Measurements from ENCODE around the gene HLA-A. TPM values are rescaled to one million over a fixed set of nuclear protein-coding genes. Genes with fewer than 3 reads are reported as not detected.
A peak's percentile ranks its signal among the peaks of the same experiment; 100 is the strongest.

Gene HLA-A
- total and polyA plus RNA-seq, 9 of the 15 experiments (the other 6 are each of a cell fraction or from before 2014, with no cell fraction given): 0.46 to 3.3 TPM; not detected in 7

DNA sequence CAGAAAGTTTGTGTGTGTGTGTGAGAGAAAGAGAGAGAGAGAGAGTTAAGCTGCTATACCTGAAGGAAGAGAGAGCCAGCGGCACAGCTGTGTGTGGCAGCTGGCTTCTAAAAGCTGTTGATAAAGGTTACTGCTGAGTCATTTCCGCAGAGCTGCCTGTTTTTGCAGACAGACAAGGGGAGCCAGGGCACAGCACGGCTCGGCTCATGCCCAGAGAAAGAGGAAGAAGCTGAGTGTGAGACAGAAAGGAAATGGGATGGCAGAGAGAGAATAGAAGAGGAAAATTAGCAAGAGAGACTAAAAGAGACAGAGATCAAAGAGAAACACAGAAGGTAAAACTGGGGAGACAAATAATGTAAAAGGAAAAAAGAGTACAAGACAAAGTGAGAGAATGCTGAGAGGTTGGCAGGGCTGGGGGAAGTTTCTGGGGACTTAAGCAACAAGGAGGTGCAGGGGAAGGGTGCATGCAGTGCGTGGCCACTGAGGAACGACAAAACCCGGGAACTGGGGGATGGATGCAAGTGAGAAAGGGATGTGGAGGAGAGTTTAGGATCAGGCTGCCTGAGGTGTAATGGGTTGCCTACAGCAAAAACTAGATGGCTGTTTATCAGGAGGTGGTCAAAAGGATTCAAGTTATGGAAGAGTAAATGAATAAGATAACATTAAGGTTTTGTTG, 22.7 kb downstream of the HLA-A start (continued):
- TF ChIP-seq ZNF354B (CRISPR knock-in tag; IDR thresholded peaks at IDR 0.05) (no peak), ZNF699 (CRISPR knock-in tag; IDR thresholded peaks at IDR 0.05; ENCODE audit: insufficient replicate concordance) (no peak), MCM7 (IDR thresholded peaks at IDR 0.05) (no peak; a peak in 1 of 4 replicates), TOE1 (IDR thresholded peaks at IDR 0.05; ENCODE audit: borderline replicate concordance) (peak; percentile 85), TOE1 (CRISPR knock-in tag; IDR thresholded peaks at IDR 0.05; ENCODE audit: borderline replicate concordance, low read depth) (no peak), ZNF696 (CRISPR knock-in tag; conservative IDR thresholded peaks at IDR 0.05) (no peak), ZNF23 (CRISPR knock-in tag; IDR thresholded peaks at IDR 0.05) (no peak), ZNF184 (CRISPR knock-in tag; IDR thresholded peaks at IDR 0.05) (no peak), POLR2H (tag; IDR thresholded peaks at IDR 0.05; ENCODE audit: low read depth) (peak; percentile 88), STAT5B (CRISPR knock-in tag; IDR thresholded peaks at IDR 0.05) (no peak)
- TF ChIP-seq, protein P1, sequence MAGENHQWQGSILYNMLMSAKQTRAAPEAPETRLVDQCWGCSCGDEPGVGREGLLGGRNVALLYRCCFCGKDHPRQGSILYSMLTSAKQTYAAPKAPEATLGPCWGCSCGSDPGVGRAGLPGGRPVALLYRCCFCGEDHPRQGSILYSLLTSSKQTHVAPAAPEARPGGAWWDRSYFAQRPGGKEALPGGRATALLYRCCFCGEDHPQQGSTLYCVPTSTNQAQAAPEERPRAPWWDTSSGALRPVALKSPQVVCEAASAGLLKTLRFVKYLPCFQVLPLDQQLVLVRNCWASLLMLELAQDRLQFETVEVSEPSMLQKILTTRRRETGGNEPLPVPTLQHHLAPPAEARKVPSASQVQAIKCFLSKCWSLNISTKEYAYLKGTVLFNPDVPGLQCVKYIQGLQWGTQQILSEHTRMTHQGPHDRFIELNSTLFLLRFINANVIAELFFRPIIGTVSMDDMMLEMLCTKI (IDR thresholded peaks at IDR 0.05; ENCODE audit: partially characterized antibody): no peak
- TF ChIP-seq, protein P2, sequence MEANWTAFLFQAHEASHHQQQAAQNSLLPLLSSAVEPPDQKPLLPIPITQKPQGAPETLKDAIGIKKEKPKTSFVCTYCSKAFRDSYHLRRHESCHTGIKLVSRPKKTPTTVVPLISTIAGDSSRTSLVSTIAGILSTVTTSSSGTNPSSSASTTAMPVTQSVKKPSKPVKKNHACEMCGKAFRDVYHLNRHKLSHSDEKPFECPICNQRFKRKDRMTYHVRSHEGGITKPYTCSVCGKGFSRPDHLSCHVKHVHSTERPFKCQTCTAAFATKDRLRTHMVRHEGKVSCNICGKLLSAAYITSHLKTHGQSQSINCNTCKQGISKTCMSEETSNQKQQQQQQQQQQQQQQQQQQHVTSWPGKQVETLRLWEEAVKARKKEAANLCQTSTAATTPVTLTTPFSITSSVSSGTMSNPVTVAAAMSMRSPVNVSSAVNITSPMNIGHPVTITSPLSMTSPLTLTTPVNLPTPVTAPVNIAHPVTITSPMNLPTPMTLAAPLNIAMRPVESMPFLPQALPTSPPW (CRISPR knock-in tag; IDR thresholded peaks at IDR 0.05): peak; percentile 59
- TF ChIP-seq, protein P3, sequence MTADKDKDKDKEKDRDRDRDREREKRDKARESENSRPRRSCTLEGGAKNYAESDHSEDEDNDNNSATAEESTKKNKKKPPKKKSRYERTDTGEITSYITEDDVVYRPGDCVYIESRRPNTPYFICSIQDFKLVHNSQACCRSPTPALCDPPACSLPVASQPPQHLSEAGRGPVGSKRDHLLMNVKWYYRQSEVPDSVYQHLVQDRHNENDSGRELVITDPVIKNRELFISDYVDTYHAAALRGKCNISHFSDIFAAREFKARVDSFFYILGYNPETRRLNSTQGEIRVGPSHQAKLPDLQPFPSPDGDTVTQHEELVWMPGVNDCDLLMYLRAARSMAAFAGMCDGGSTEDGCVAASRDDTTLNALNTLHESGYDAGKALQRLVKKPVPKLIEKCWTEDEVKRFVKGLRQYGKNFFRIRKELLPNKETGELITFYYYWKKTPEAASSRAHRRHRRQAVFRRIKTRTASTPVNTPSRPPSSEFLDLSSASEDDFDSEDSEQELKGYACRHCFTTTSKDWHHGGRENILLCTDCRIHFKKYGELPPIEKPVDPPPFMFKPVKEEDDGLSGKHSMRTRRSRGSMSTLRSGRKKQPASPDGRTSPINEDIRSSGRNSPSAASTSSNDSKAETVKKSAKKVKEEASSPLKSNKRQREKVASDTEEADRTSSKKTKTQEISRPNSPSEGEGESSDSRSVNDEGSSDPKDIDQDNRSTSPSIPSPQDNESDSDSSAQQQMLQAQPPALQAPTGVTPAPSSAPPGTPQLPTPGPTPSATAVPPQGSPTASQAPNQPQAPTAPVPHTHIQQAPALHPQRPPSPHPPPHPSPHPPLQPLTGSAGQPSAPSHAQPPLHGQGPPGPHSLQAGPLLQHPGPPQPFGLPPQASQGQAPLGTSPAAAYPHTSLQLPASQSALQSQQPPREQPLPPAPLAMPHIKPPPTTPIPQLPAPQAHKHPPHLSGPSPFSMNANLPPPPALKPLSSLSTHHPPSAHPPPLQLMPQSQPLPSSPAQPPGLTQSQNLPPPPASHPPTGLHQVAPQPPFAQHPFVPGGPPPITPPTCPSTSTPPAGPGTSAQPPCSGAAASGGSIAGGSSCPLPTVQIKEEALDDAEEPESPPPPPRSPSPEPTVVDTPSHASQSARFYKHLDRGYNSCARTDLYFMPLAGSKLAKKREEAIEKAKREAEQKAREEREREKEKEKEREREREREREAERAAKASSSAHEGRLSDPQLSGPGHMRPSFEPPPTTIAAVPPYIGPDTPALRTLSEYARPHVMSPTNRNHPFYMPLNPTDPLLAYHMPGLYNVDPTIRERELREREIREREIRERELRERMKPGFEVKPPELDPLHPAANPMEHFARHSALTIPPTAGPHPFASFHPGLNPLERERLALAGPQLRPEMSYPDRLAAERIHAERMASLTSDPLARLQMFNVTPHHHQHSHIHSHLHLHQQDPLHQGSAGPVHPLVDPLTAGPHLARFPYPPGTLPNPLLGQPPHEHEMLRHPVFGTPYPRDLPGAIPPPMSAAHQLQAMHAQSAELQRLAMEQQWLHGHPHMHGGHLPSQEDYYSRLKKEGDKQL (CRISPR knock-in tag; IDR thresholded peaks at IDR 0.05; ENCODE audit: borderline replicate concordance): peak; percentile 73; the same call in 1 of the 2 replicates
- TF ChIP-seq, protein P4, sequence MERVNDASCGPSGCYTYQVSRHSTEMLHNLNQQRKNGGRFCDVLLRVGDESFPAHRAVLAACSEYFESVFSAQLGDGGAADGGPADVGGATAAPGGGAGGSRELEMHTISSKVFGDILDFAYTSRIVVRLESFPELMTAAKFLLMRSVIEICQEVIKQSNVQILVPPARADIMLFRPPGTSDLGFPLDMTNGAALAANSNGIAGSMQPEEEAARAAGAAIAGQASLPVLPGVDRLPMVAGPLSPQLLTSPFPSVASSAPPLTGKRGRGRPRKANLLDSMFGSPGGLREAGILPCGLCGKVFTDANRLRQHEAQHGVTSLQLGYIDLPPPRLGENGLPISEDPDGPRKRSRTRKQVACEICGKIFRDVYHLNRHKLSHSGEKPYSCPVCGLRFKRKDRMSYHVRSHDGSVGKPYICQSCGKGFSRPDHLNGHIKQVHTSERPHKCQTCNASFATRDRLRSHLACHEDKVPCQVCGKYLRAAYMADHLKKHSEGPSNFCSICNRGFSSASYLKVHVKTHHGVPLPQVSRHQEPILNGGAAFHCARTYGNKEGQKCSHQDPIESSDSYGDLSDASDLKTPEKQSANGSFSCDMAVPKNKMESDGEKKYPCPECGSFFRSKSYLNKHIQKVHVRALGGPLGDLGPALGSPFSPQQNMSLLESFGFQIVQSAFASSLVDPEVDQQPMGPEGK (CRISPR knock-in tag; IDR thresholded peaks at IDR 0.05; ENCODE audit: borderline replicate concordance): peak; percentile 48; the same call in 1 of the 2 replicates
- TF ChIP-seq, protein P5, sequence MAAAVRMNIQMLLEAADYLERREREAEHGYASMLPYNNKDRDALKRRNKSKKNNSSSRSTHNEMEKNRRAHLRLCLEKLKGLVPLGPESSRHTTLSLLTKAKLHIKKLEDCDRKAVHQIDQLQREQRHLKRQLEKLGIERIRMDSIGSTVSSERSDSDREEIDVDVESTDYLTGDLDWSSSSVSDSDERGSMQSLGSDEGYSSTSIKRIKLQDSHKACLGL (CRISPR knock-in tag; IDR thresholded peaks at IDR 0.05; ENCODE audit: borderline replicate concordance, poor library complexity, severe bottlenecking): no peak
